HepG2 (cell line): ENCODE measurements around the gene RBCK1. TPM values are rescaled to one million over a fixed set of nuclear protein-coding genes. Genes with fewer than 3 reads are reported as not detected.

Experiments used
- ATF4 ChIP-seq, 2 experiments: fragments of 450-650 bp in 1 of 2; sonication (generic) in 1 of 2; formaldehyde crosslinking; IDR thresholded peaks; 2 replicates each; pipeline versions ENCODE4 v1.5.0 to v1.8.0; 2020 to 2022; ENCODE audit warnings: mild to moderate bottlenecking in 1 of 2, missing genetic modification reagents in 1 of 2
- CHD2 ChIP-seq: IDR thresholded peaks from 2 replicates; pipeline ENCODE4 v1.6.1; 2011; ENCODE audit warnings: low read depth, low read length, improper control_type of control experiment
- FOSL1 ChIP-seq: sonication (generic); formaldehyde crosslinking; IDR thresholded peaks from 2 replicates; pipeline ENCODE4 v1.9.0; 2021; ENCODE audit warnings: missing genetic modification reagents, borderline replicate concordance
- IKZF4 ChIP-seq: sonication (generic); formaldehyde crosslinking; IDR thresholded peaks from 2 replicates; pipeline ENCODE4 v1.5.1; 2020; ENCODE audit warnings: borderline replicate concordance, mild to moderate bottlenecking, low read depth, missing genetic modification reagents; ENCODE audit errors: not compliant biosample characterization
- KLF11 ChIP-seq: IDR thresholded peaks from 2 replicates; pipeline ENCODE4 v1.6.1; 2016; ENCODE audit warnings: missing compliant biosample characterization
- MAX ChIP-seq: IDR thresholded peaks from 2 replicates; pipeline ENCODE4 v1.6.1; 2012; ENCODE audit warnings: inconsistent platforms
- NCOA2 ChIP-seq: sonication (generic); formaldehyde crosslinking; IDR thresholded peaks from 2 replicates; pipeline ENCODE4 v1.8.0; 2022; ENCODE audit warnings: inconsistent platforms
- NR2F6 ChIP-seq, 2 experiments: IDR thresholded peaks; 2 replicates each; pipeline ENCODE4 v1.6.1; 2016; ENCODE audit warnings: antibody characterized with exemption in 1 of 2, mild to moderate bottlenecking in 1 of 2
- REXO4 ChIP-seq: sonication (generic); formaldehyde crosslinking; IDR thresholded peaks from 2 replicates; pipeline ENCODE4 v1.8.0; 2022; ENCODE audit warnings: missing genetic modification reagents, mild to moderate bottlenecking, borderline replicate concordance
- RFX3 ChIP-seq: IDR thresholded peaks from 2 replicates; pipeline ENCODE4 v1.6.1; 2016; ENCODE audit warnings: missing biosample characterization, missing genetic modification reagents
- ZFP36L2 ChIP-seq: sonication (generic); formaldehyde crosslinking; IDR thresholded peaks from 2 replicates; pipeline ENCODE4 v1.4.0; 2020; ENCODE audit warnings: missing genetic modification reagents
- ZNF124 ChIP-seq: sonication (generic); formaldehyde crosslinking; IDR thresholded peaks from 2 replicates; pipeline ENCODE4 v1.4.0; 2020; ENCODE audit warnings: missing genetic modification reagents
- polyA plus RNA-seq, 8 experiments: library from polyadenylated mRNA; depleted of rRNA in 3 of 8; stranded (reverse) in 7 of 8; unstranded in 1 of 8; fragments of >200 nt; fragmentation: Illumina TruSeq in 4 of 8; extraction: Trizol in 4 of 8; gene quantifications; 2 replicates each; pipeline versions ENCODE4 v1.2.1 to v1.2.3, GENCODE V29; 2011 to 2016; ENCODE audit warnings: low read depth in 4 of 8, missing spikeins in 1 of 8, mixed read lengths in 1 of 8; ENCODE audit not compliant: insufficient read depth in 1 of 8
- total RNA-seq, 5 experiments: library from RNA; depleted of rRNA; stranded (reverse); fragments of >200 nt; fragmentation: Illumina TruSeq; extraction: Trizol; gene quantifications; 2 replicates each; pipeline ENCODE4 v1.2.3, GENCODE V29; 2016; ENCODE audit warnings: low read depth in 1 of 5
- TF ChIP-seq, protein P1 (sequence below), 2 experiments: sonication (generic) in 1 of 2; formaldehyde crosslinking in 1 of 2; IDR thresholded peaks; 2 replicates each; pipeline versions ENCODE4 v1.5.1 to v1.6.1; 2011 to 2020; ENCODE audit warnings: borderline replicate concordance in 1 of 2, low read depth in 1 of 2, low read length in 1 of 2, mild to moderate bottlenecking in 1 of 2, missing genetic modification reagents in 1 of 2, moderate library complexity in 1 of 2
- TF ChIP-seq, protein P2 (sequence below): sonication (generic); formaldehyde crosslinking; IDR thresholded peaks from 2 replicates; pipeline ENCODE4 v1.4.0; 2020; ENCODE audit warnings: mild to moderate bottlenecking, missing genetic modification reagents
- TF ChIP-seq, protein P3 (sequence below): IDR thresholded peaks from 2 replicates; pipeline ENCODE4 v1.6.1; 2016; ENCODE audit warnings: mild to moderate bottlenecking
- TF ChIP-seq, protein P4 (sequence below): sonication (generic); formaldehyde crosslinking; IDR thresholded peaks from 2 replicates; pipeline ENCODE4 v1.4.0; 2020; ENCODE audit warnings: mild to moderate bottlenecking, missing genetic modification reagents
- TF ChIP-seq, protein P5 (sequence below): sonication (generic); formaldehyde crosslinking; IDR thresholded peaks from 2 replicates; pipeline ENCODE4 v1.9.0; 2021; ENCODE audit warnings: missing genetic modification reagents, borderline replicate concordance

The RBCK1 gene
- total and polyA plus RNA-seq, 2 of the 13 experiments (the other 11 are each of a cell fraction or from before 2014, with no cell fraction given) = 149 to 215 TPM

DNA sequence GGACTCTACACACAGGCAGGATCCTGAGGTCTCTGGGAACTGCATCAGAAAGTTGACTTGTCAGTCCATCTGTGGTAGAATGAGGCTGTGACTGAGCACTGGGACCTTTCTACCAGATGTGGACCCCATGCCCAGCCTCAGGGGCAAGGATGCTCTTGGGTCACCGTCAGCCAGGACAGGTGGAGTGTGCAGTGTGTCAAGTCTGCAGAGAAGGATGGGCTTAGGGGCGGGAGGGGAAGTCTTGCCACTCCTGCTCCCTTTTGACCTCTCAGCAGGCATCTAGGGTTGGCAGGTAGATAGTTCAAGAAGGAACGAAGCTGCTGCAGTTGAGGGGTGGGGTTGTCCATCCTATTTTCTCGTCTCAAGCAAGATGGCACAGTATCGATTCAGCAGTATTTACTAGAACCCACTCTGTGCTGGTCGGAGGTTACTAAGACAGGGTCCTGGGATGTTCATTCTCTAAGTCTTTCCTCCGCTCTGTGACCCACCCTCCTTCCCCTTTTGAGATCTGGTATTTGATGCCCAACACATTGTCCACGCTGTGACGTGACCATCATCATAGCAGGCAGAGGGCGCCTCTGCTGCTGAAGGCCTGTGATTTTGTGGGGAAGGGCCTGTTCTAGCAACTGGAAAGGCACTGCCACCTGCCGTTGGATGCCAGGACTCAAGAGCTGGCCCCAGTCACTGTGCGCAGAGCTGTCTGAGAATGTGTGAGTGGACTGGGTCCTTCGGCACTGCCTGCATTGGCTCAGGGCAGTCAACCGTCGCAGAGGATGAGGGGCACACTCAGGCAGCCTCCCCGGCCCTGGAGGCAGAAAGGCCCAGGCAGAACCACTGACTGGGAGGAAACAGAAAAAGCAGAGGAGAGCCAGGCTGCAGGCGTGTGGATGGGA lies 23.2 kb downstream of the RBCK1 start (continued):
- TF ChIP-seq, protein P1, sequence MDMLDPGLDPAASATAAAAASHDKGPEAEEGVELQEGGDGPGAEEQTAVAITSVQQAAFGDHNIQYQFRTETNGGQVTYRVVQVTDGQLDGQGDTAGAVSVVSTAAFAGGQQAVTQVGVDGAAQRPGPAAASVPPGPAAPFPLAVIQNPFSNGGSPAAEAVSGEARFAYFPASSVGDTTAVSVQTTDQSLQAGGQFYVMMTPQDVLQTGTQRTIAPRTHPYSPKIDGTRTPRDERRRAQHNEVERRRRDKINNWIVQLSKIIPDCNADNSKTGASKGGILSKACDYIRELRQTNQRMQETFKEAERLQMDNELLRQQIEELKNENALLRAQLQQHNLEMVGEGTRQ (IDR thresholded peaks at IDR 0.05; ENCODE audit: low read depth, low read length) = no peak
- TF ChIP-seq, protein P1 (CRISPR knock-in tag; IDR thresholded peaks at IDR 0.05; ENCODE audit: borderline replicate concordance) = no peak
- peak; percentile 92; the same call in 1 of the 2 replicates for TF ChIP-seq KLF11 (CRISPR knock-in tag)
- peak; percentile 68; the same call in 1 of the 2 replicates for TF ChIP-seq NCOA2 (CRISPR knock-in tag)
- TF ChIP-seq ZFP36L2 = no peak; the same call in 1 of the 2 replicates
- TF ChIP-seq NR2F6 (IDR thresholded peaks at IDR 0.05) = no peak
- peak; percentile 80 for TF ChIP-seq NR2F6 (CRISPR knock-in tag; IDR thresholded peaks at IDR 0.05)
- TF ChIP-seq, protein P2, sequence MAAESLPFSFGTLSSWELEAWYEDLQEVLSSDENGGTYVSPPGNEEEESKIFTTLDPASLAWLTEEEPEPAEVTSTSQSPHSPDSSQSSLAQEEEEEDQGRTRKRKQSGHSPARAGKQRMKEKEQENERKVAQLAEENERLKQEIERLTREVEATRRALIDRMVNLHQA = no peak
- TF ChIP-seq RFX3 (CRISPR knock-in tag) = no peak
- TF ChIP-seq, protein P3, sequence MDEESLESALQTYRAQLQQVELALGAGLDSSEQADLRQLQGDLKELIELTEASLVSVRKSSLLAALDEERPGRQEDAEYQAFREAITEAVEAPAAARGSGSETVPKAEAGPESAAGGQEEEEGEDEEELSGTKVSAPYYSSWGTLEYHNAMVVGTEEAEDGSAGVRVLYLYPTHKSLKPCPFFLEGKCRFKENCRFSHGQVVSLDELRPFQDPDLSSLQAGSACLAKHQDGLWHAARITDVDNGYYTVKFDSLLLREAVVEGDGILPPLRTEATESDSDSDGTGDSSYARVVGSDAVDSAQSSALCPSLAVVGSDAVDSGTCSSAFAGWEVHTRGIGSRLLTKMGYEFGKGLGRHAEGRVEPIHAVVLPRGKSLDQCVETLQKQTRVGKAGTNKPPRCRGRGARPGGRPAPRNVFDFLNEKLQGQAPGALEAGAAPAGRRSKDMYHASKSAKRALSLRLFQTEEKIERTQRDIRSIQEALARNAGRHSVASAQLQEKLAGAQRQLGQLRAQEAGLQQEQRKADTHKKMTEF (CRISPR knock-in tag) = peak; percentile 76
- peak; percentile 76; the same call in 1 of the 2 replicates for TF ChIP-seq MAX
- TF ChIP-seq, protein P4, sequence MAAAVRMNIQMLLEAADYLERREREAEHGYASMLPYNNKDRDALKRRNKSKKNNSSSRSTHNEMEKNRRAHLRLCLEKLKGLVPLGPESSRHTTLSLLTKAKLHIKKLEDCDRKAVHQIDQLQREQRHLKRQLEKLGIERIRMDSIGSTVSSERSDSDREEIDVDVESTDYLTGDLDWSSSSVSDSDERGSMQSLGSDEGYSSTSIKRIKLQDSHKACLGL (CRISPR knock-in tag) = no peak
- peak in 1 of 2 experiments; percentile 92; a peak in 2 of 4 replicates for TF ChIP-seq ATF4 (CRISPR knock-in tag; IDR thresholded peaks at IDR 0.05)
- no peak for TF ChIP-seq FOSL1 (CRISPR knock-in tag)
- peak; percentile 50; the same call in 1 of the 2 replicates for TF ChIP-seq CHD2
- TF ChIP-seq ZNF124 (CRISPR knock-in tag) = peak; percentile 69; the same call in 1 of the 2 replicates
- TF ChIP-seq IKZF4 (CRISPR knock-in tag) = no peak
- TF ChIP-seq, protein P5, sequence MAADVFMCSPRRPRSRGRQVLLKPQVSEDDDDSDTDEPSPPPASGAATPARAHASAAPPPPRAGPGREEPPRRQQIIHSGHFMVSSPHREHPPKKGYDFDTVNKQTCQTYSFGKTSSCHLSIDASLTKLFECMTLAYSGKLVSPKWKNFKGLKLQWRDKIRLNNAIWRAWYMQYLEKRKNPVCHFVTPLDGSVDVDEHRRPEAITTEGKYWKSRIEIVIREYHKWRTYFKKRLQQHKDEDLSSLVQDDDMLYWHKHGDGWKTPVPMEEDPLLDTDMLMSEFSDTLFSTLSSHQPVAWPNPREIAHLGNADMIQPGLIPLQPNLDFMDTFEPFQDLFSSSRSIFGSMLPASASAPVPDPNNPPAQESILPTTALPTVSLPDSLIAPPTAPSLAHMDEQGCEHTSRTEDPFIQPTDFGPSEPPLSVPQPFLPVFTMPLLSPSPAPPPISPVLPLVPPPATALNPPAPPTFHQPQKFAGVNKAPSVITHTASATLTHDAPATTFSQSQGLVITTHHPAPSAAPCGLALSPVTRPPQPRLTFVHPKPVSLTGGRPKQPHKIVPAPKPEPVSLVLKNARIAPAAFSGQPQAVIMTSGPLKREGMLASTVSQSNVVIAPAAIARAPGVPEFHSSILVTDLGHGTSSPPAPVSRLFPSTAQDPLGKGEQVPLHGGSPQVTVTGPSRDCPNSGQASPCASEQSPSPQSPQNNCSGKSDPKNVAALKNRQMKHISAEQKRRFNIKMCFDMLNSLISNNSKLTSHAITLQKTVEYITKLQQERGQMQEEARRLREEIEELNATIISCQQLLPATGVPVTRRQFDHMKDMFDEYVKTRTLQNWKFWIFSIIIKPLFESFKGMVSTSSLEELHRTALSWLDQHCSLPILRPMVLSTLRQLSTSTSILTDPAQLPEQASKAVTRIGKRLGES = no peak
- no peak for TF ChIP-seq REXO4 (CRISPR knock-in tag)
